IMR-90 (cell line): ENCODE results near the gene KCTD10. TPM values are rescaled to one million over a fixed set of nuclear protein-coding genes. Genes with fewer than 3 reads are reported as not detected.
A peak's percentile ranks its signal among the peaks of the same experiment; 100 is the strongest.

Experiments
- ATAC-seq: fragments of 200-7000 bp; cut with Tn5 transposase; 2 replicates; pipeline ENCODE4 v1.9.1; 2020; ENCODE audit warnings: low read depth, mild to moderate bottlenecking, moderate library complexity
- BruUV-seq: library from RNA; stranded (reverse); fragments of 400-500 nt; replicated peaks from 2 replicates; lab custom pipeline; 2021; lab: Mats Ljungman, UMichigan
- CTCF ChIA-PET: fragments of 300-600 bp; formaldehyde crosslinking; extraction: SDS; loops from one replicate; lab custom pipeline; 2021; ENCODE audit warnings: antibody characterized with exemption; lab: Yijun Ruan, JAX
- POLR2A ChIA-PET: fragments of 300-600 bp; sonication (Branson Sonifier 250); formaldehyde crosslinking; loops from one replicate; lab custom pipeline; 2022; ENCODE audit warnings: antibody characterized with exemption; ENCODE audit not compliant: unreplicated experiment; lab: Charles Lee
- DNase-seq: peaks from one replicate; pipeline ENCODE4 v3.0.0; 2013
- H2AFZ ChIP-seq: replicated peaks from 2 replicates; pipeline ENCODE3; 2013; ENCODE audit warnings: low read length, mild to moderate bottlenecking; ENCODE audit not compliant: poor library complexity
- H2AK5ac ChIP-seq: 2 replicates; pipeline ENCODE4 v1.6.1; 2013; ENCODE audit warnings: low read depth, low read length, inconsistent platforms
- H2AK9ac ChIP-seq: replicated peaks from 2 replicates; pipeline ENCODE3; 2013; ENCODE audit warnings: mild to moderate bottlenecking, low read depth, low read length, moderate library complexity; ENCODE audit not compliant: poor library complexity
- H2BK120ac ChIP-seq: 2 replicates; pipeline ENCODE4 v1.6.1; 2013; ENCODE audit warnings: low read depth, low read length, inconsistent platforms
- H2BK15ac ChIP-seq: 3 replicates; pipeline ENCODE4 v1.6.1; 2013; ENCODE audit warnings: low read depth, low read length, inconsistent platforms
- H2BK20ac ChIP-seq: 2 replicates; pipeline ENCODE4 v1.6.1; 2013; ENCODE audit warnings: low read depth, mild to moderate bottlenecking, inconsistent platforms, low read length, moderate library complexity
- H2BK5ac ChIP-seq: 2 replicates; pipeline ENCODE4 v1.6.1; 2013; ENCODE audit warnings: mild to moderate bottlenecking, low read depth, low read length, inconsistent platforms; ENCODE audit not compliant: poor library complexity, severe bottlenecking
- H3K14ac ChIP-seq: replicated peaks from 2 replicates; pipeline ENCODE4 v1.6.1; 2013; ENCODE audit warnings: low read depth, low read length, inconsistent platforms
- H3K18ac ChIP-seq: 2 replicates; pipeline ENCODE4 v1.6.1; 2013; ENCODE audit warnings: low read depth, low read length, control low read depth
- H3K23ac ChIP-seq: 2 replicates; pipeline ENCODE4 v1.6.1; 2013; ENCODE audit warnings: low read depth, low read length, inconsistent platforms
- H3K27ac ChIP-seq: 2 replicates; pipeline ENCODE4 v1.5.1; 2013; ENCODE audit warnings: mild to moderate bottlenecking, control low read depth, low read length; ENCODE audit not compliant: insufficient read depth
- H3K27me3 ChIP-seq: 2 replicates; pipeline ENCODE4 v1.6.1; 2013; ENCODE audit warnings: low read length; ENCODE audit not compliant: control insufficient read depth, insufficient read depth
- H3K36me3 ChIP-seq: 2 replicates; pipeline ENCODE4 v1.6.1; 2013; ENCODE audit warnings: low read length, mixed read lengths; ENCODE audit not compliant: control insufficient read depth, insufficient read depth
- H3K4ac ChIP-seq: 2 replicates; pipeline ENCODE4 v1.6.1; 2013; ENCODE audit warnings: low read depth, low read length, inconsistent platforms
- H3K4me1 ChIP-seq: 2 replicates; pipeline ENCODE4 v1.6.1; 2013; ENCODE audit warnings: low read length, mixed read lengths; ENCODE audit not compliant: control insufficient read depth, insufficient read depth
- H3K4me2 ChIP-seq: 2 replicates; pipeline ENCODE4 v1.6.1; 2013; ENCODE audit warnings: low read depth, mild to moderate bottlenecking, control low read depth, low read length, moderate library complexity
- H3K4me3 ChIP-seq: 2 replicates; pipeline ENCODE4 v1.5.1; 2013; ENCODE audit warnings: low read depth, mild to moderate bottlenecking, control low read depth, low read length, moderate library complexity; ENCODE audit not compliant: insufficient read depth
- H3K56ac ChIP-seq: 2 replicates; pipeline ENCODE4 v1.6.1; 2013; ENCODE audit warnings: low read length, inconsistent platforms; ENCODE audit not compliant: insufficient read depth; ENCODE audit errors: extremely low read depth
- H3K79me1 ChIP-seq, 2 experiments: 2 replicates each; pipeline ENCODE4 v1.6.1; 2013; ENCODE audit warnings: low read length in 2 of 2, inconsistent platforms in 1 of 2, low read depth in 1 of 2
- H3K9ac ChIP-seq: 2 replicates; pipeline ENCODE4 v1.6.1; 2013; ENCODE audit warnings: low read depth, low read length, control low read depth
- H3K9me1 ChIP-seq: 2 replicates; pipeline ENCODE4 v1.6.1; 2013; ENCODE audit warnings: low read length, inconsistent platforms; ENCODE audit not compliant: insufficient read depth
- H3K9me3 ChIP-seq: 2 replicates; pipeline ENCODE4 v1.6.1; 2013; ENCODE audit warnings: low read length; ENCODE audit not compliant: control insufficient read depth, insufficient read depth
- H4K20me1 ChIP-seq: 2 replicates; pipeline ENCODE4 v1.6.1; 2013; ENCODE audit warnings: low read length, inconsistent platforms; ENCODE audit not compliant: insufficient read depth
- H4K5ac ChIP-seq: 2 replicates; pipeline ENCODE4 v1.6.1; 2013; ENCODE audit warnings: mild to moderate bottlenecking, low read depth, low read length, control low read depth
- H4K8ac ChIP-seq, 2 experiments: 2 replicates each; pipeline ENCODE4 v1.6.1; 2013; ENCODE audit warnings: low read depth in 2 of 2, low read length in 2 of 2, control low read depth in 1 of 2, inconsistent platforms in 1 of 2
- H4K91ac ChIP-seq: 2 replicates; pipeline ENCODE4 v1.6.1; 2013; ENCODE audit warnings: low read depth, low read length, inconsistent platforms; ENCODE audit not compliant: insufficient read depth
- CEBPB ChIP-seq: IDR thresholded peaks from 2 replicates; pipeline ENCODE4 v1.6.1; 2012; ENCODE audit warnings: low read depth, low read length, improper control_type of control experiment
- CHD1 ChIP-seq: IDR thresholded peaks from 2 replicates; pipeline ENCODE4 v1.6.1; 2012; ENCODE audit warnings: low read depth, low read length, improper control_type of control experiment
- FOS ChIP-seq: fragments of 150-350 bp; IDR thresholded peaks from 2 replicates; pipeline ENCODE4 v1.6.1; 2016; ENCODE audit warnings: low read depth, low read length
- MAFK ChIP-seq: IDR thresholded peaks from 2 replicates; pipeline ENCODE4 v1.6.1; 2012; ENCODE audit warnings: low read depth, low read length, improper control_type of control experiment
- MAZ ChIP-seq: IDR thresholded peaks from 2 replicates; pipeline ENCODE4 v1.6.1; 2012; ENCODE audit warnings: low read depth, mild to moderate bottlenecking, low read length, improper control_type of control experiment, moderate library complexity, borderline replicate concordance
- MXI1 ChIP-seq: IDR thresholded peaks from 2 replicates; pipeline ENCODE4 v1.6.1; 2012; ENCODE audit warnings: low read depth, mild to moderate bottlenecking, low read length, moderate library complexity, borderline replicate concordance
- POLR2A ChIP-seq: IDR thresholded peaks from 2 replicates; pipeline ENCODE4 v1.6.1; 2012; ENCODE audit warnings: mild to moderate bottlenecking, low read depth, low read length
- RAD21 ChIP-seq: IDR thresholded peaks from 2 replicates; pipeline ENCODE4 v1.6.1; 2012; ENCODE audit warnings: low read length, improper control_type of control experiment
- RFX5 ChIP-seq: IDR thresholded peaks from 2 replicates; pipeline ENCODE4 v1.8.0; 2012; ENCODE audit warnings: low read depth, mild to moderate bottlenecking, low read length, moderate library complexity
- SMC3 ChIP-seq: fragments of 150-350 bp; IDR thresholded peaks from 2 replicates; pipeline ENCODE4 v1.6.1; 2016; ENCODE audit warnings: low read depth, mild to moderate bottlenecking, antibody characterized with exemption, low read length, moderate library complexity
- WGBS, 2 experiments: methylation state at CpG; one replicate each; pipeline versions ENCODE4 v1.1.5 to v1.1.7; 2013; ENCODE audit warnings: missing lambda C conversion rate in 2 of 2; ENCODE audit not compliant: insufficient read length in 1 of 2; ENCODE audit errors: extremely low coverage in 2 of 2; 5-methylcytosine and 5-hydroxymethylcytosine counted together
- dilution Hi-C: fragments of 300-500 bp; cut with HindIII; formaldehyde crosslinking; loops from one replicate; pipeline ENCODE4 v1.14.3; 2018; ENCODE audit warnings: low sequenced_read_pairs; ENCODE audit not compliant: unreplicated experiment
- in situ Hi-C: fragments of 300-500 bp; cut with MboI; formaldehyde crosslinking; loops from 3 replicates; pipeline ENCODE4 v1.14.3; 2019; ENCODE audit warnings: low sequenced_read_pairs, inconsistent platforms, mixed read lengths
- intact Hi-C: fragments of 100-400 bp; cut with micrococcal nuclease; formaldehyde crosslinking; loops from 2 replicates; pipeline ENCODE4 v1.10.0; 2022
- polyA plus RNA-seq, 3 experiments: library from polyadenylated mRNA; depleted of rRNA; stranded (reverse); fragments of >200 nt; gene quantifications; 2 replicates each; pipeline ENCODE4 v1.2.3, GENCODE V29; 2012; ENCODE audit warnings: low replicate concordance in 1 of 3
- total RNA-seq: library from RNA; depleted of rRNA; stranded (reverse); fragments of >200 nt; gene quantifications from 2 replicates; pipeline ENCODE4 v1.2.3, GENCODE V29; 2012
- TF ChIP-seq, protein P1 (sequence below): fragments of 150-350 bp; IDR thresholded peaks from 2 replicates; pipeline ENCODE4 v1.6.1; 2017; ENCODE audit warnings: mild to moderate bottlenecking, antibody characterized with exemption, low read length, low read depth
- TF ChIP-seq, protein P2 (sequence below): conservative IDR thresholded peaks from 2 replicates; pipeline ENCODE4 v1.5.1; 2012; ENCODE audit warnings: mild to moderate bottlenecking, low read depth, low read length, improper control_type of control experiment
- TF ChIP-seq, protein P3 (sequence below): fragments of 150-350 bp; IDR thresholded peaks from 2 replicates; pipeline ENCODE4 v1.6.1; 2016; ENCODE audit warnings: low read depth, mild to moderate bottlenecking, low read length, moderate library complexity, borderline replicate concordance

Gene KCTD10
- total and polyA plus RNA-seq, 2 of the 4 experiments (the other 2 are of a cell fraction) = 72.1 to 88.4 TPM

DNA sequence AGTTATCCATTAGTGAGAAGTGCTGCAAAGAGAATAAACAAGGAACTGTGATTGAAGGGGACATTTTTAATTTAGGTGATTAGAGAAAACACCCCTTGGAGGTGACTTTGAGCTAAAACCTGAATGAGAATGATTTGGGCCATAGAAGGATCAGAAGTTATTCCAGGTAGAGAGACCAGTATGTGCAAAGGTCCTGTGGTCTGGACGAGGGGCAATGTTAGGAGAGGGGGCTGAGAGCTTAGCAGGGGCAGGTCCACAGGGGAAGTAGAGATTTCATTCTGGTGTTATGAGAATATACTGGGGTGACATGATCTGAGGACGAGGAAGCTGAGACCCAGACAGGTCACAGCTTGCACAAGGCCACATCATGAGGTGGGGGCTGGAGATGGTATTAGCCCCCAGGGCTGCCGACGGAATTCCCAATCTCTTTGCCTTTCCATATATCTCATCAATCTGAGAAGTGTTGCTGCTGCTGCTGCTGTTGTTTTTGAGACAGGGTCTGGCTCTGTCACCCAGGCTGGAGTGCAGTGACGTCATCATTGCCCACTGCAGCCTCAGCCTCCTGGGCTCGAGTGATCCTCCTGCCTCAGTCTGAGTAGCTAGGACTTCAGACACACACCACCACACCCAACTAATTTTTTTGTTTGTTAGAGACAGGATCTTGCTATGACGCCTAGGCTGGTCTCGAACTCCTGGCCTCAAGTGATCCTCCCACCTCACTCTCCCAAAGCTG, 55.6 kb downstream of the KCTD10 start:
- H2BK5ac ChIP-seq = no peak overlapping the region
- no peak overlapping the region for H3K18ac ChIP-seq
- no peak overlapping the region for H3K4ac ChIP-seq
- peak overlapping the region; percentile 5 for H2AFZ ChIP-seq
- no CpG with 5 or more reads among the region's 8 CpGs for WGBS, 2 experiments
- H2AK5ac ChIP-seq = no peak overlapping the region
- H3K9ac ChIP-seq = no peak overlapping the region
- BruUV-seq = no TSS peak
- no peak overlapping the region for H2BK15ac ChIP-seq
- in situ Hi-C loops = loop anchor here (10.0 kb wide), 1 partner anchor 353 kb away; no protein-coding TSS in a partner anchor
- H3K79me1 ChIP-seq = no peaks in the 10 kb centered on the region
- ATAC-seq (no peak; the same call in 1 of the 2 replicates), DNase-seq (peak; percentile 20)
- no peak overlapping the region for H2BK120ac ChIP-seq
- dilution Hi-C loops = no loop called here
- intact Hi-C loops = no loop called here
- no peaks in the 10 kb centered on the region for H3K9me3 ChIP-seq
- no peak overlapping the region for H3K4me2 ChIP-seq
- H3K4me3 ChIP-seq = no peak overlapping the region
- H4K20me1 ChIP-seq = no peaks in the 10 kb centered on the region
- POLR2A ChIA-PET = no interaction called here
- no peak overlapping the region for H3K56ac ChIP-seq
- peaks cover 17% of the 10 kb centered on the region; the same call in 1 of the 2 replicates for H3K27me3 ChIP-seq
- H2BK20ac ChIP-seq = no peak overlapping the region
- CTCF ChIA-PET = no interaction called here
- no peaks in the 10 kb centered on the region for H3K36me3 ChIP-seq
- H2AK9ac ChIP-seq = no peak overlapping the region
- H3K23ac ChIP-seq = no peak overlapping the region
- H3K27ac ChIP-seq = no peak overlapping the region
- H3K4me1 ChIP-seq = no peaks in the 10 kb centered on the region; the same call in none of the 2 replicates
- no peak overlapping the region for H3K14ac ChIP-seq
- H4K5ac ChIP-seq = no peak overlapping the region
- TF ChIP-seq, protein P1, sequence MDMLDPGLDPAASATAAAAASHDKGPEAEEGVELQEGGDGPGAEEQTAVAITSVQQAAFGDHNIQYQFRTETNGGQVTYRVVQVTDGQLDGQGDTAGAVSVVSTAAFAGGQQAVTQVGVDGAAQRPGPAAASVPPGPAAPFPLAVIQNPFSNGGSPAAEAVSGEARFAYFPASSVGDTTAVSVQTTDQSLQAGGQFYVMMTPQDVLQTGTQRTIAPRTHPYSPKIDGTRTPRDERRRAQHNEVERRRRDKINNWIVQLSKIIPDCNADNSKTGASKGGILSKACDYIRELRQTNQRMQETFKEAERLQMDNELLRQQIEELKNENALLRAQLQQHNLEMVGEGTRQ = no peak
- TF ChIP-seq, protein P2, sequence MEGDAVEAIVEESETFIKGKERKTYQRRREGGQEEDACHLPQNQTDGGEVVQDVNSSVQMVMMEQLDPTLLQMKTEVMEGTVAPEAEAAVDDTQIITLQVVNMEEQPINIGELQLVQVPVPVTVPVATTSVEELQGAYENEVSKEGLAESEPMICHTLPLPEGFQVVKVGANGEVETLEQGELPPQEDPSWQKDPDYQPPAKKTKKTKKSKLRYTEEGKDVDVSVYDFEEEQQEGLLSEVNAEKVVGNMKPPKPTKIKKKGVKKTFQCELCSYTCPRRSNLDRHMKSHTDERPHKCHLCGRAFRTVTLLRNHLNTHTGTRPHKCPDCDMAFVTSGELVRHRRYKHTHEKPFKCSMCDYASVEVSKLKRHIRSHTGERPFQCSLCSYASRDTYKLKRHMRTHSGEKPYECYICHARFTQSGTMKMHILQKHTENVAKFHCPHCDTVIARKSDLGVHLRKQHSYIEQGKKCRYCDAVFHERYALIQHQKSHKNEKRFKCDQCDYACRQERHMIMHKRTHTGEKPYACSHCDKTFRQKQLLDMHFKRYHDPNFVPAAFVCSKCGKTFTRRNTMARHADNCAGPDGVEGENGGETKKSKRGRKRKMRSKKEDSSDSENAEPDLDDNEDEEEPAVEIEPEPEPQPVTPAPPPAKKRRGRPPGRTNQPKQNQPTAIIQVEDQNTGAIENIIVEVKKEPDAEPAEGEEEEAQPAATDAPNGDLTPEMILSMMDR = no peak
- TF ChIP-seq RAD21 (no peak), MAZ (no peak), MAFK (no peak), SMC3 (no peak), FOS (no peak), MXI1 (no peak), POLR2A (no peak), CEBPB (no peak), CHD1 (no peak), RFX5 (no peak)
- TF ChIP-seq, protein P3, sequence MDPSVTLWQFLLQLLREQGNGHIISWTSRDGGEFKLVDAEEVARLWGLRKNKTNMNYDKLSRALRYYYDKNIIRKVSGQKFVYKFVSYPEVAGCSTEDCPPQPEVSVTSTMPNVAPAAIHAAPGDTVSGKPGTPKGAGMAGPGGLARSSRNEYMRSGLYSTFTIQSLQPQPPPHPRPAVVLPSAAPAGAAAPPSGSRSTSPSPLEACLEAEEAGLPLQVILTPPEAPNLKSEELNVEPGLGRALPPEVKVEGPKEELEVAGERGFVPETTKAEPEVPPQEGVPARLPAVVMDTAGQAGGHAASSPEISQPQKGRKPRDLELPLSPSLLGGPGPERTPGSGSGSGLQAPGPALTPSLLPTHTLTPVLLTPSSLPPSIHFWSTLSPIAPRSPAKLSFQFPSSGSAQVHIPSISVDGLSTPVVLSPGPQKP = no peak
- no peak overlapping the region for H4K91ac ChIP-seq
- no peak overlapping the region for H4K8ac ChIP-seq
- 0 out of 2 replicates have a peak, but pooled peaks cover 2% of the 10 kb centered on the region for H3K9me1 ChIP-seq
